CD4-positive, alpha-beta T cell treated with Interleukin-15 for 1 hour (primary cell): Measurements from ENCODE around the gene LYSMD2.
A peak's percentile ranks its signal among the peaks of the same experiment; 100 is the strongest.

Experiments used
- DNase-seq: peaks from one replicate; pipeline ENCODE4 v3.0.0-alpha.2; 2020

LYSMD2 gene

GRCh38 chr15:51718219-51718618 lies 19.2 kb downstream of the LYSMD2 start:
- DNase-seq = no peak

GRCh38 chr15:51714911-51715310 lies 22.5 kb downstream of the LYSMD2 start:
- DNase-seq = no peak

- DNase-seq = no peak
These were observed 23.3 kb downstream of the LYSMD2 start for GRCh38 chr15:51714162-51714561.

GRCh38 chr15:51709031-51709430 lies 28.4 kb downstream of the LYSMD2 start:
- DNase-seq = no peak

GRCh38 chr15:51708013-51708412 lies 29.4 kb downstream of the LYSMD2 start:
- DNase-seq = no peak

- no peak for DNase-seq
These were observed 30.4 kb downstream of the LYSMD2 start for GRCh38 chr15:51706926-51707608.

- DNase-seq = no peak
These were observed 31.2 kb downstream of the LYSMD2 start for GRCh38 chr15:51706291-51706690.

- no peak for DNase-seq
These were observed 34.7 kb downstream of the LYSMD2 start for GRCh38 chr15:51702710-51703109.

GRCh38 chr15:51699373-51699772 lies 38.1 kb downstream of the LYSMD2 start:
- no peak for DNase-seq

- DNase-seq = no peak
These were observed 40.3 kb downstream of the LYSMD2 start for GRCh38 chr15:51697163-51697562.

GRCh38 chr15:51696566-51696965 lies 40.9 kb downstream of the LYSMD2 start:
- no peak for DNase-seq

- no peak for DNase-seq
These were observed 45.3 kb downstream of the LYSMD2 start for GRCh38 chr15:51692154-51692553.

GRCh38 chr15:51688863-51689262 lies 48.6 kb downstream of the LYSMD2 start:
- DNase-seq = no peak

GRCh38 chr15:51687565-51687964 lies 49.9 kb downstream of the LYSMD2 start:
- no peak for DNase-seq

- peak; percentile 49 for DNase-seq
These were observed 56.0 kb downstream of the LYSMD2 start, which contains the start of gene SCG3 for GRCh38 chr15:51681303-51681963. Gene SCG3, plus strand, starts transcription at chr15:51681503. Its CDS starts 253 bp downstream, at chr15:51681756.

GRCh38 chr15:51680321-51680720 lies 57.1 kb downstream of the LYSMD2 start:
- no peak for DNase-seq

- DNase-seq = no peak
These were observed 59.4 kb downstream of the LYSMD2 start for GRCh38 chr15:51678096-51678495.

GRCh38 chr15:51677452-51677851 lies 60.0 kb downstream of the LYSMD2 start:
- no peak for DNase-seq

- DNase-seq = no peak
These were observed 60.4 kb downstream of the LYSMD2 start for GRCh38 chr15:51677021-51677420.

GRCh38 chr15:51675234-51675633 lies 62.2 kb downstream of the LYSMD2 start:
- DNase-seq = no peak
